GM12864 (cell line): Measurements from ENCODE around the gene SERPINF2.
"Not testable (repeated sequence)": the region's sequence is repeated elsewhere in the genome, so short reads cannot be mapped to it uniquely, and the experiment has no call there.

ENCODE experiments used
- DNase-seq: peaks from one replicate; pipeline ENCODE4 v3.0.0-alpha.2; 2011; ENCODE audit warnings: low read depth
- H3K4me3 ChIP-seq: 2 replicates; pipeline ENCODE4 v1.5.1; 2011; ENCODE audit warnings: mild to moderate bottlenecking, low read depth, low read length, control low read depth
- TF ChIP-seq, protein P1 (sequence below): IDR thresholded peaks from 2 replicates; pipeline ENCODE4 v1.5.1; 2011; ENCODE audit warnings: low read depth, mild to moderate bottlenecking, moderate library complexity, low read length, control low read depth, inconsistent platforms; ENCODE audit errors: missing control alignments

Gene SERPINF2

DNA sequence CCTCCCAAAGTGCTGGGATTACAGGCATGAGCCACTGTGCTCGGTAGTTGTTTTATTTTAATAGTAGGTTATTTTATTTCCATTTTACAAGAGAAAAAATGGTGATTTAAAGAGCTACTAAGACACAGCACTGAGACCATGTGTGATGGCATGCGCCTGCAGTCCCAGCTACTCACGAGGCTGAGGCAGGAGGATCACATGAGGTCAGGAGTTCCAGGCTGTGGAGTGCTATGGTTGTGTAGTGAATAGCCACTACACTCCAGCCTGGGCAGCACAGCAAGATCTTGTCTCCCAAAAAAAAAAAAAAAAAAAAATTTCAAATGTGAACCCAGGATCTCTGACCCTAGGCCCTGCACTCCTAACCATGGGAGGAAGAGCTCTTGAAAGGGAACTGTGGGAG lies 22.9 kb downstream of the SERPINF2 start:
- H3K4me3 ChIP-seq: no peak overlapping the region
- TF ChIP-seq, protein P1, sequence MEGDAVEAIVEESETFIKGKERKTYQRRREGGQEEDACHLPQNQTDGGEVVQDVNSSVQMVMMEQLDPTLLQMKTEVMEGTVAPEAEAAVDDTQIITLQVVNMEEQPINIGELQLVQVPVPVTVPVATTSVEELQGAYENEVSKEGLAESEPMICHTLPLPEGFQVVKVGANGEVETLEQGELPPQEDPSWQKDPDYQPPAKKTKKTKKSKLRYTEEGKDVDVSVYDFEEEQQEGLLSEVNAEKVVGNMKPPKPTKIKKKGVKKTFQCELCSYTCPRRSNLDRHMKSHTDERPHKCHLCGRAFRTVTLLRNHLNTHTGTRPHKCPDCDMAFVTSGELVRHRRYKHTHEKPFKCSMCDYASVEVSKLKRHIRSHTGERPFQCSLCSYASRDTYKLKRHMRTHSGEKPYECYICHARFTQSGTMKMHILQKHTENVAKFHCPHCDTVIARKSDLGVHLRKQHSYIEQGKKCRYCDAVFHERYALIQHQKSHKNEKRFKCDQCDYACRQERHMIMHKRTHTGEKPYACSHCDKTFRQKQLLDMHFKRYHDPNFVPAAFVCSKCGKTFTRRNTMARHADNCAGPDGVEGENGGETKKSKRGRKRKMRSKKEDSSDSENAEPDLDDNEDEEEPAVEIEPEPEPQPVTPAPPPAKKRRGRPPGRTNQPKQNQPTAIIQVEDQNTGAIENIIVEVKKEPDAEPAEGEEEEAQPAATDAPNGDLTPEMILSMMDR: no peak
- no peak for DNase-seq

DNA sequence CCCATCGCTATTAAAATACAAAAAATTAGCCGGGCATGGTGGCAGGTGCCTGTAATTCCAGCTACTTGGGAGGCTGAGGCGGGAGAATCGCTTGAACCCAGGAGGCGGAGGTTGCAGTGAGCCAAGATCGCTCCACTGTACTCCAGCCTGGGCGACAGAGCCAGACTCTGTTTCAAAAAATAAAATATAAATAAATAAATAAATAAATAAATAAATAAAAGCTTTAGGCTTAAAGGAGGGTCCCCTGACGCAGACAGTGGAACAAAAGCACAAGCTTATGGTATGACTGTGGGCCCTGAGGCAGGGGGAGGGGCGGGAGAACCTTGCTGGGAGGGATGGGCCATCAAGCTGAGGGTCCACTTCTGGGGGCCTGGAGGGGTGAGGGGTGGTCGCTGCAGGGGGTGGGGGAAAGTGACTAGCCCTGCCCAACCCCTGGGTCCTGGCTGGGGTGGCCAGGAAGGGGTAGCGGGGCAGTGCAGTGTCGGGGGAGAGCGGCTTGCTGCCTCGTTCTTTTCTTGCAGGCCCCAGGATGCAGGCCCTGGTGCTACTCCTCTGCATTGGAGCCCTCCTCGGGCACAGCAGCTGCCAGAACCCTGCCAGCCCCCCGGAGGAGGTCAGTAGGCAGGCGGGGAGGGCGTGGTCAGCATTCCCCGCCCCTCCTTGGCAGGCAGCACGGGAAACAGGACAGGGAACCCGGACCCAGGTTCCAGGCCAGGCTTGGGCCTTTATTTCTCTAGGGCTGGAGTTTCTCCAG lies 23.9 kb downstream of the SERPINF2 start:
- DNase-seq: no peak
- no peak overlapping the region for H3K4me3 ChIP-seq
- TF ChIP-seq, protein P1: no peak

DNA sequence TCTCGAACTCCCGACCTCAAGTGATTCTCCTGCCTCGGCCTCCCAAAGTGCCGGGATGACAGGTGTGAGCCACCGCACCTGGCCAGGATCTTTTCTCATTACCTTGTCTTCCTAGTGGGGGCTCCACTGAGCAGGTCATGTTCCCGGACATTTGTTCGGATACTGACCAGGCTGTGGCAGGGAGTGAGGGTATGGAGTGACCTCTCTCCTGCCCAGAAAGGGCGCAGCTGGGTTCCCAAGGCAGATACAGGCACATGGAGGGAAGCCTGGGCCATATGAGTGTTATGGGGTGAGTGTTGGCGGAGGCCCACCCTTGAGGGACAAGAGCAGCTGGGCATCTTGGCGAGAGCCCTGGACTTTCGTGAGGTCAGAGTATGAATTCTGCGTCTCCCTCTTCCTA lies 24.7 kb downstream of the SERPINF2 start:
- H3K4me3 ChIP-seq: no peak overlapping the region
- DNase-seq: no peak
- TF ChIP-seq, protein P1: no peak

DNA sequence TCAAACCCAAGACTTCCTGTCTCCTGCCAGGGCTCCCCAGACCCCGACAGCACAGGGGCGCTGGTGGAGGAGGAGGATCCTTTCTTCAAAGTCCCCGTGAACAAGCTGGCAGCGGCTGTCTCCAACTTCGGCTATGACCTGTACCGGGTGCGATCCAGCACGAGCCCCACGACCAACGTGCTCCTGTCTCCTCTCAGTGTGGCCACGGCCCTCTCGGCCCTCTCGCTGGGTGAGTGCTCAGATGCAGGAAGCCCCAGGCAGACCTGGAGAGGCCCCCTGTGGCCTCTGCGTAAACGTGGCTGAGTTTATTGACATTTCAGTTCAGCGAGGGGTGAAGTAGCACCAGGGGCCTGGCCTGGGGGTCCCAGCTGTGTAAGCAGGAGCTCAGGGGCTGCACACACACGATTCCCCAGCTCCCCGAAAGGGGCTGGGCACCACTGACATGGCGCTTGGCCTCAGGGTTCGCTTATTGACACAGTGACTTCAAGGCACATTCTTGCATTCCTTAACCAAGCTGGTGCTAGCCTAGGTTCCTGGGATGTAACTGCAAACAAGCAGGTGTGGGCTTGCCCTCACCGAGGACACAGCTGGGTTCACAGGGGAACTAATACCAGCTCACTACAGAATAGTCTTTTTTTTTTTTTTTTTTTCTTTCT lies 27.3 kb downstream of the SERPINF2 start:
- TF ChIP-seq, protein P1: no peak
- DNase-seq: no peak
- H3K4me3 ChIP-seq: no peak overlapping the region

DNA sequence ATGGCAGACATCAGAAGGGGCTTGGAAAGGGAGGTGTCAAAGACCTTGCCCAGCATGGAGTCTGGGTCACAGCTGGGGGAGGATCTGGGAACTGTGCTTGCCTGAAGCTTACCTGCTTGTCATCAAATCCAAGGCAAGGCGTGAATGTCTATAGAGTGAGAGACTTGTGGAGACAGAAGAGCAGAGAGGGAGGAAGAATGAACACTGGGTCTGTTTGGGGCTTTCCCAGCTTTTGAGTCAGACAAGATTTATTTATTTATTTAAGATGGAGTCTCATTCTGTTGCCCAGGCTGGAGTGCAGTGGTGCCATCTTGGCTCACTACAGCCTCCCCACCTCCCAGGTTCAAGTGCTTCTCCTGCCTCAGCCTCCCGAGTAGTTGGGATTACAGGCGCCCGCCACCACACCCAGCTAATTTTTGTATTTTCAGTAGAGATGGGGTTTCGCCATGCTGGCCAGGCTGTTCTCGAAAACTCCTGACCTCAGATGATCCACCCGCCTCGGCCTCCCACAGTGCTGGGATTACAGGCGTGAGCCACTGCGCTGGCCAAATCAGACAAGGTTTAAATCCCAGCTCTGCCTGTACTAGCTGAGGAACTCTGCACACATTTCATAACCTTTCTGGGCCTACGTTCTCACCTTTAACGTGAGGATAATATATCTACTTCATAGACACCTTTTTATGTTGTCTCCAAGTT lies 30.5 kb downstream of the SERPINF2 start:
- DNase-seq, H3K4me3 ChIP-seq: not testable (repeated sequence)

DNA sequence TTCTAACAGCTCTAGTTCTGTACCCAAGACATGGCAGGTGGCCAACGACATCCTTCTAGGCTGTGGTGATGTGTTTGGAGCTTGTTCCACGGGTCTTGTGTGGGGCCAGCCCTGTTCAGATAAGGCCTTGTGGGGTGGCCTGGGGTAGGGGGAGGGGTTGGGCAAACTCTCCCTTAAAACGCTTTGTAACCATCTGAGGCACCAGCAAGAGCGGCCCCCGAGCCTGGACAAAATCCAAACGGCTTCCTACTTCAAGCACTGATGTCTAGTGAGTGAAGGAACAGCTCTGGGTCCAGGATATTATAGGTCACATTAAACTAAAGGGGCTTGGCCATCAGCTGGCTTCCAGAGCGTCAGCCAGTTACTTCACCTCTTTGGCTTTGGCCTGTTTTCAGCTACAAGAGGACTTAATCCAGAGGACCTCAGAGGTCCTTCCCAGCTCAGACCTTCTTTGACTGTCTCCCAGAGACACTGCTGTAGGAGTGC lies 31.1 kb downstream of the SERPINF2 start:
- no peak for DNase-seq
- TF ChIP-seq, protein P1: no peak
- H3K4me3 ChIP-seq: no peak overlapping the region
